GM18867 (cell line): ENCODE results near the gene CMTM5.

ENCODE experiments used
- ATAC-seq: cut with Tn5 transposase; IDR thresholded peaks from one replicate; pipeline ENCODE4 v1.9.1; 2021; ENCODE audit warnings: mild to moderate bottlenecking, moderate library complexity; ENCODE audit not compliant: unreplicated experiment

The CMTM5 gene

DNA sequence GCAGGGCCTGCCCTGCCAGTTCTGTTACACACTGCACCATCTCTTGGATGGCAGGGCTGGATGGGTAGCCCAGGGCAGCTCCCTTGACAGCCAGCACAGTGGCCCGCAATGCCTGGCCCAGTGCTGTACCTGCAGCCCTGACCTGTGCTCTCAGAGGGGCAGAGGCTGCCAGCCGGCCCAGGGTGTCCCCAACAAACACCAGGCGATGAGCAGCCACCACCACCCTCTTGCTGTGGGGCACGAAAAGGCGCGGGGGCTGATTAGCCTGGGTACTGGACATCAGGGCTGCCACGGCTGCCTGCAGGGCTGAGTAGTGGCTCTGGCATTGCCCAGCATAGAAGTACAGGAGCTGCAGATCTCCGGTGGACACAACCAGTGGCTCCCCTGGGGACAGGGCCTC lies 19.6 kb upstream of the CMTM5 start:
- no peak for ATAC-seq

DNA sequence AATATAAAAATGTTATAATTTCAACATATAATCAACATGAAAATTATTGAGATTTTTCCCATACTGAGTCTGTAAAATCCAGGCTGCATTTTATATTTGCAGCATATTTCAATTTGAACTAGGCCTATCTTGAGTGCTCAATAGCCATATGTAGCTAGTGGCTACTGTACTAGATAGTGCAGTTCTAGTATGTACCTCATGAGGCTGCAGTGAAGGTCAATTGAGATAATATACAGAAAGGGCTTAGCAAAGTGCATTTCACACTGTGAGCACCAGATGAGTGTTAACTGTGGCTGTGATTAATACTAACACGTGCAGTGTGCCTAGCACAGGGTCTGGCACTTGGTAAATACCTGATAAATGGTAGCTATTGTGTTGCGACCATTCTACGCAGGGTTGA lies 18.8 kb upstream of the CMTM5 start:
- no peak for ATAC-seq

DNA sequence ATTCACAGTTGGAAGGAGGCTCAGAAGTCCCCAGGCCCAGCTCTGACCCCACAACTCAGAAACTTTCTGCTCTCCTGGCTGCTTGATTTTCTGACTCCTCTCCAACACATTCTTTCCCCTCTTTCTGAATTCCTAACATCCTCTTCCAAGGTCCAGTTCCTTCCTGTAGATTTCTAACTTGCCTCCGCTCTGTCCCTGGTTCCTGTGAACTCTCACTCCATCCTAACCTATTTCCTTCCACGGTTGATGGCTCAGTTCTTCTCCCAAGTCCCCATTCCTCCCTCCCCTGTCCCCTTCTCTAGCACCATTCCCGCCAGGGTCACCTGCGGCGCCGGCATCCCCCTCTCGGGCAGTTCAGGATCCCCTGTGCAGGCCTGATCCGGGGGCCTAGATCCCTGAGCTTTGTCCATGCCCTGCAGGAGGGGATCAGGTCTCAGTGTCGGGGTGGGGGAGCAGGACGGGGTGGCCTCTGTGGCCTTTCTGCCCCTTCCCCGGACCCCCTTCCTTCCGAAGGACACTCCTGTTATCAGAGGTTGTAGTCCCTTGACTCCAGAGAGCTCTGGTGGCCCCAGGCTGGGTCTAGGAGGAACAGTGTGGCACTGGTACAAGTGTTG lies 18.2 kb upstream of the CMTM5 start:
- ATAC-seq, result no peak

DNA sequence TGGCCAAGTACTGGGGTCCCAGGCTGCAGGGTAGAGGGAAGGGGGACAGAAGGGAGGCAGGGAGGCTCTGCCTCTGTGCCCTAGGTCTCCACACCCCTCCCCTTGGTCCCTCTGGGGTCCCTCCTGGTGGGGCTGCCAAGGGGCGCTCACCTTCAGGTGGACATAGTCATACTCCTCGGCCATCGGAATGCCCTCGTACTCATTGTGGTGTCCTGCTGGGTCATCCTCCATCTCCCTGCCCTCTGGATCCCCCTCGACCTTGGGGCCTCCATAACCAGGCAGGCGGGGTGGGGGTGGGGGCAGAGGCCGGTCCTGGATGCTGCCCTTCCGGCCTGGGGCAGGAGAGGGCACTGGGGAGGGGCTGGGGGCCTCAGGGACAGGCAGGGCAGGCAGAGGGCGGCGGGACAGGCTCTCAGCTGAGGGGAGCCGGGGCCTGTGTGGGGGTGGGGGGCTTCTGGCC lies 17.6 kb upstream of the CMTM5 start:
- no peak for ATAC-seq

DNA sequence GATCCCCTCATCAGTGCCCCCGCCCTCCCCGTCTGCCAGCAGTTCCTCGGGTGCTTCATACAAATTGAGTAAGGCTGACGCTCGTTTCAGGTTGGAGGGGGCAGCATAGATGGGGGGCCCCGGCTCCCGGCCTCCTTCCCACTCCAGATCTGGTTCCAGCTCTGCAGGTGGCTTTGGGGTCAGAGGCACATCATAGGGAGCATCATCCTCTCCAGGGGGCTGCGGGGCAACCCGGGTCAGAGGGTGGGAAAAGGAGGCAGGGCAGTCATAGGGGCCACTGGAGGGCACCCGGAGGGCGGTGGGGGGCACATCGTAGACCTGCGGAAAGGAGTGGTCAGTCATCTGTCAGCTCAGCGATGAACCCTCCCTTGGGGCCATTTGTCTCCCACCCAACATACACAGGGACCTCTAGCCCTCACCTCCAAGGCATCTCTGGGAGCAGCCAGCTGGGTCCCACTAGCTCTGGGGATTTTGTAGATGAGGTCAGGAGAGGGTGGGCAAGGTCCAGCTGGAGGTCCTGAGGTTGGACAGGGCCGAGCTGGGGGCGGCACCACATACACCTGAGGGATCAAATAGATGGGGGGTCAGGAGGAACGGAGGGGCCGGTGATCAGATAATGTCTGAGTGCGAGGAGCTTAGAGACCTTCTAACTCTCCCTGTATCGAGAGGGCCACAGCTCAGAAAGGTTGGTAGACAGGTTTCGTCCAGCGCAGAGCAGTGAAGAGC lies 17.0 kb upstream of the CMTM5 start:
- ATAC-seq, result no peak

DNA sequence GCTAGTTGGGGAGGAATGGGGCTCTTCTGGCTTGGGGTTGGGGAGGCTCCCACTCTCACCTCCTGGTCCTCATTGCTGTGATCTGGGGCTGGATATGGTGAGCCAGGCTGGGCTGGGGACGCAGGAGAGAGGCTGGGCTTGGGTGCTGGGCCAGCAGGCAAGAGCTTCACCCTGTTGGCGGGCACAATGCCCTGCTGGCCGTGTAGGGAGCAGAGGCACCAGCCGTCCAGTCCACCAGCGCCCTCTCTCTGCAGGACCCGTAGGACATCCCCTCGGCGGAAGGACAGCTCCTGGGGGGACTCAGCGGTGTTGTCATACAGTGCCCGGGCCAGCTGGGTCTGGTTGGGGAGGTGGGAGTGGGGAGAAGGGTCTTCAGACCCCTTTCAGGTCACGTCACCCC lies 16.4 kb upstream of the CMTM5 start:
- ATAC-seq, result no peak

DNA sequence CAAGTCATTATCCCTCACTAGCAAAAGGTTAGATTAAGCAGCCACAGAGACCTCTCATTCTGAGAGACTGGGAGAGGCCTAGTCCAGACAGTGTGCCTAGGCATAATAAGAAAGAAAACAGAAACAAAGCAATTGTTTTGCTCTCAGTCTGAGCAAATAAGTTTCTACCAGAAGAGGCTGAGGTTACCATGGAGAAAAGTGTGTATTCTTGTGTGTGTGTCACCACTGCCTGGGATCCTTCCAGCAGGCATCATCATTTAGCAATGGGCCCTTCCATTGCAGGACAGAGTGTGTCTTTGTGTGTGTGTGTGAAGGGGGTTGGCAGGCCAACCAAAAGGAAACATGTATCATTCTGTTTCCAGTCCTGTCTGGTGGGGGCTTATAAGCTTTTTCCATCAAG lies 15.5 kb upstream of the CMTM5 start:
- ATAC-seq, result no peak

DNA sequence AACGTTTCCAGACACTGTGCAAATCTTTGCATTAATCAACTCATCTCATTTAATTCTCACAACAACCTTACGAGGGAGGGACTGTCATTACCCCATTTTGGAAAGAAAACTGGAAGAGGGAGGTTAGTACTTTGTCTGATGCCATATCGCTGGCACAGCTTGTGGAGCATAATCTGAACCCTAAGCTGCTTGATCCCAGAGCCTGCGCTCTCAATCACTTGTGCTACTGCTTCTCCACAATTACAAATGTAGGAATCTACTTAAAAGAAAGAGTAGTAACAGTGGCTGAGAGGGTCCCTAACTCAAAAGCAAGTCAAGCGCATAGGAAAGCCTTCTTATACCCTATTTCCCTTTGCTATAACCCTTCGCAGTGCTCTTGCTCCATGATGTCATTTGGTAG lies 15.1 kb upstream of the CMTM5 start:
- no peak for ATAC-seq

DNA sequence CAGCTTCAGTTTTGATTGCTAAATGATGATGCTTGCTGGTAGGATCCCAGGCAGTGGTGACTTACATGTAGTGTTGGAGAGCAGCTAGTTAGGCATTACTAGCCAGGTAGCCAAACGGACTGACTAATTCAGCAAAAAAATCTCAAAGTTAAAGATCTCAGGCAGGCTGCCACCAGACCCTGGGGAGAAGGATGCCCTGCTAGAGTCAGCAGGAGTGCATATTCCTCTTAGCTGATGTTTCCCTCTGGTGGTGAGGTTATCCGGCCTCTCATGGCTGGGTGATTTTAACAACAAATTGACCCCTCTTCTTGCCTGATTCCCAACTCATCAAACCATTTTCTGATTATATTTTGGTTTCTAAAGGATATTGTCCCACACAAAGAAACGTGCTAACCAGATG lies 14.6 kb upstream of the CMTM5 start:
- ATAC-seq, result no peak

DNA sequence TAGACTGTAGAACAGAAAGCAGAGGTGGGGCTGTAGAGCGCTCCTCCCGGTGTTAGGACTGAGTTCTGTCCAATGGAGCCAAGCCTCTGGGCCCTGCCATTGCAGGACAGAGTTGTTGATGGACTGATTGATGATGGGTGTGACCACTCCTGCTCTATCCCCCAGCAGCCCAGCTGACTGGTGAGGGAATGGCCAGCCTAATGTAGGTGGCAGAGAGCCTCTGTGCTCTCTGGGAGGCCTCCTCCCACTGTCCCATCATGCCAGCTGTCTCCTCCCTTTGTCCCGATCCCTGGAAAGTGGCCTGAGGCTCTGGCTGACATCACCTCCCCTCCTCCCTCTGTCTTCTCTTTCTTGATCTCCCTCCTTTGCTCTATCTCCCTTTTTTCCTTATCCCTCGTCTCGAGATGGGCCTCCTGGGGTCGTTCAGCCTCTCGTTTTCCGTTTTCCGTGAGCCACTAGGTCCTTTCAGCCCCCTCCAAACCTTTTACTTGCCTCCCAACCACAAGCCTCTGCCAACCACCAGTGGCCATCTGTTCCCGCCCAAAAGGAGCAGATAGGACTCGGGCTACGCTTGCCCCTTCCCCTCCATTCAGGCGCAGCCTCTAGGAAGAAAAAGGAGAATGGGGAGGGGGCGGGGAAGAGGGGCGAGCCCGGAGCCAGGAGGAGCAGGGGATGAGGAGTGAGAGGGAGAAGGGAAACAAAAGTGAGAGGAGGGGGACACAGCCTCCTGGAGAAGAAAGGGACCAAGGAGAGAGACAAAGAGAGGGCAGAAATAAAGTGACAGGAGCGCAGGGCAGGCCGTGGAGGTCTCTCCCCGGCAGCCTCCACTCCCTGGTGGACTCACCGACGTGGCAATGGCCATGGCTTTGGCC lies 12.4 kb upstream of the CMTM5 start:
- ATAC-seq, result no peak

DNA sequence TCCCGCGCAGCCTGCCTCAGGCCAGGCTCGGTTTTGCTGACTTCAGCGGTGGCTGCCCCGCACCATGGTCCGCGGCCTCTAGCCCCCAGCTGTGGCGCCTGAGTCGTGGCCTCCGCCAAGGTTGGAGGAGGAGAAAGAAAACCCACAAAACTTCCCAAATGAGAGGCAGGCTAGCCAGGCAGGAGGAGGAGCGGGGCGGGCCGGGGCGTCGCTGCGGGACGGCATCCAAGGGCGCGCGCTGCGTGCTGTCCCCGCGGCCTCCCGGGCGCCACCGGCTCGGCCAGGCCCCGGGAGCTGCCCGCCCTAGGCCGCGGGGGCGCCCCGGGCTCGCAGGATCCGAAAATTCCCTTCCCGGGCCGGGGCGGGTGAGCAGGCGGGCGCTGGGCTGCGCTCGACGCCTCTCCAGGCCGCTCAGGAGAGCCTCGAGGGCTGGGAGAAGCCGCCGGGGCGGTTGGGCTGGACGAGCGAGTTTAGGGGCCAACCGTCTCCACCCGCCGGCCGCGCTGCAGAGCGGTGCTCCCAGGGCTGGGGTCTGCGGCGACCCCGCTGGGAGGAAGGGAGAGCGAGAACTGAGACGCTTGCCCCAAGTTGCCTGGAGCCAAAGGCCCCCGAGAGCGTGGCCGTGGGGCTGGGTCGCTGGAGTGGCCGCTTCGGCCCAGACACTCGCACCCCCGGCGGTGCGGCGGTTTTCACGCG lies 11.7 kb upstream of the CMTM5 start, which contains the start of gene EFS:
Gene EFS, minus strand, starts transcription at position 137 of the 696 bp plus-strand sequence. CDS start 147 bp downstream, outside the sequence.
- ATAC-seq, result no peak

DNA sequence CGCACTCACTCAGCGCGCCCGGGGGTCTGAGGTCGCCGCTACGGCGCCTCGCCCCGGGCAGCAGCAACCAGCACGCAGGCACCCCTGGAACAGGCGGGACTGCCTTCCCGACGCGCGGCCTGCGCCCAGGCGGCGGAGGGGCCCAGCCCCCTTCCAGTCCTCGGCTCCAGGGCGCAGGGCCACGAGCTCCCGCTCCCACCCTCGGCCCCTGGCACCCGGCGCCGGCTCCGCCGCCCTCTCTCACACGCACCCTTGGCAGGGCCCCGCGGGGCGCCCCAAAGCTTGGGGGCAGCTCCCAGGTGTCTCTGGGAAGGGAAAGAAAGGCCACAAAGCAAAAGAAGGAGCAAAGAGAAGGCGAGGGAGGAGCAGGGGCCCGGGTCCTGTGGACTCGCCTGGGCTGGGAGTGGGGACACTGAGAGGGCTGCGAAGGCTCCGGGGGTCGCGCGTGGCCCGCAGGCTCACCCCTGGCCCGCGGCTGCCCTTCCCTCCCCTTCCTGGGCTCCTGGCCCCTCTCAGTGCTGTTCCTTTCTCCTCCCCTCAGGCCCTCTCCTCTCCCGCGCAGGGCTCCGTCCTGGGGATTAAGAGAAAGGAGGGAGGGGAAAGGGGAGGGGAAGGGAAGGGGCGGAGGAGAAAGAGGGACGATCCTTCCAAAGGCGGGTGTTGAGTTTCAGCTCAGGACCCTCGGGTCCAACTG lies 11.0 kb upstream of the CMTM5 start:
- ATAC-seq, result no peak

DNA sequence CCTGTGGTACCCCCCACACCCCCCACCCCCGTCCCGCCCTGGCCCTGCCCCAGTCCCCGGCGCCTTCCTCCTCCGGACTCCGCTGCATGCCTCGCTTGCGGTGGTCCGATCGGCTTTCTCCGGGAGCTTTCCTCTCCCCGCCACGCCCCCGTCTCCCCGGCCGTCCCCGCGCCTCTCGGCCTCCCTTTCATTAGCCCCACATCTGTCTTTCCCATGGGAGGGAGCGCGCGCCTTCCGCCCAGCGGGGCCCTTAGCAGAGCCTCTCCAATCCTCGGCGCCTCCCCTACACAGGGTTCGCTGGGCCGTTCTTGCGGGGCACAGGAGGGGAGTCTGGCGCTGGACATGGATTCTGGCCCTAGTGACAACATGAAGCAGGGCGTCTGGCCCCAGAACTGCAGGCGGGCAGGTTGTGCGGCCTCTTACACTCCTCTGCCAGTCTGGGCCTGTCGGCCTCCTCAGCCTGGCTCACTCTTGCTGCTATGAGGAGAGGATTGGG lies 10.4 kb upstream of the CMTM5 start:
- no peak for ATAC-seq

DNA sequence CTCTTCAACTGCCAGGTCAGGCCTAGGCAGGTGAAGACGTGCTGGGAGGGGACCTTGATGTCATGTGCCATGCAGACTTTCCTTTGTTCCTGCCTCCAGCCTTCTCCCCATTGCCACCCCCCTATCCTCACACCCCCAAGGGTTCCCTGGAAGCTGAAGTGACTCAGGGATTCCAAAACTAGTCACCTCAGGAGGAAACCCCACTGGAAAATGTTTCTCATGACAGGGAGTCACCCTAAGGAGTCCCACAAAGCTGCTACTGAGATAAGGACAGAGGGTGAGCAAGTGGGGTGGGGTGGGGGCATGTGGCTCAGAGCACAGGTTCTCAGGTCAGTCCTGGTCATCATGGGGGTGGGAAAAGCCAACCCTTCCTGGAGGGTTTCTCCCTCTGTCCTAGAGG lies 6.6 kb upstream of the CMTM5 start:
- ATAC-seq, result no peak

DNA sequence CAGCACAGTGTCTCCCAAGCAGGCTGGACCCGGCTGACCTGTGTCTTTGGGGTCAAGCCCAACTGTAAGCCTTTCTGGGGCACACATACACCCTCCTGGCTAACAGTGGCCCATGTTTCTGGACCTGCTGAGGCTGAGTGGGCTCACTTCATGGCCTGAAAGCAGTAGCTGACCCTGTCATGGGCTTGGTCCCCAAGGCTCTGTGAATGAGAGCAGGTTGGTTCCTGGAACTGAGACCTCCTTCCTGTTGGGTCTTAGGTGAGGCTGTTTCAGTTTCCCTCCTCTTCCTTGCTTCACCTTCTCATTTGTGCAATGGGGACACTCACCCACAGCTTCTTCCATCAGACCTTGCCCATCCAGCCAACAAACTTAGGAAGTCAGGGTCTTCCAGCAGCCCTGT lies 5.0 kb upstream of the CMTM5 start:
- ATAC-seq, result no peak

DNA sequence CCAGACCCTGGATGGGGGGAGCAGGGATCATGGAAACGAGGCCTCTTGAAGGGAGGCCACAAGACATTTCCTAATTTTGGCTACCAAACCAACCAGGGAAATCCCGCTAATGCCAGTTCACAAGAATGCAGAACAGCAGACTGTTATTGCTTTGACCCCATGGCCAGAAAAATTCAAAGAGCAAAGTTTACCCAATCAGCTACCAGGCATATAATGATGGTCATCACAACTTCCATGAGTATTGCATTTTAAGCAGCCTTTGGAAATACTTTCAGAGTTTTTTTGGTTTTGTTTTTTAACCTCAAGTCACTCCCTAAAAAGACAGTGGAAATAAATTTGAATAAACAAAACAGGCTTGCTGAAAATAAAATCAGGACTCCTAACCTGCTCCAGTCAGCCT lies 4.3 kb upstream of the CMTM5 start, which contains the start of gene IL25:
Gene IL25, plus strand, starts transcription at position 301 of the 400 bp plus-strand sequence.
- no peak for ATAC-seq

DNA sequence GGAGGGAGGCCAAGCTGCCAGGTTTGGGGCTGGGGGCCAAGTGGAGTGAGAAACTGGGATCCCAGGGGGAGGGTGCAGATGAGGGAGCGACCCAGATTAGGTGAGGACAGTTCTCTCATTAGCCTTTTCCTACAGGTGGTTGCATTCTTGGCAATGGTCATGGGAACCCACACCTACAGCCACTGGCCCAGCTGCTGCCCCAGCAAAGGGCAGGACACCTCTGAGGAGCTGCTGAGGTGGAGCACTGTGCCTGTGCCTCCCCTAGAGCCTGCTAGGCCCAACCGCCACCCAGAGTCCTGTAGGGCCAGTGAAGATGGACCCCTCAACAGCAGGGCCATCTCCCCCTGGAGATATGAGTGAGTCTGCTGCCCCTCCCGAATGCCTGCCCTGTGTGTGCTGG lies 3.8 kb upstream of the CMTM5 start:
- ATAC-seq, result no peak

DNA sequence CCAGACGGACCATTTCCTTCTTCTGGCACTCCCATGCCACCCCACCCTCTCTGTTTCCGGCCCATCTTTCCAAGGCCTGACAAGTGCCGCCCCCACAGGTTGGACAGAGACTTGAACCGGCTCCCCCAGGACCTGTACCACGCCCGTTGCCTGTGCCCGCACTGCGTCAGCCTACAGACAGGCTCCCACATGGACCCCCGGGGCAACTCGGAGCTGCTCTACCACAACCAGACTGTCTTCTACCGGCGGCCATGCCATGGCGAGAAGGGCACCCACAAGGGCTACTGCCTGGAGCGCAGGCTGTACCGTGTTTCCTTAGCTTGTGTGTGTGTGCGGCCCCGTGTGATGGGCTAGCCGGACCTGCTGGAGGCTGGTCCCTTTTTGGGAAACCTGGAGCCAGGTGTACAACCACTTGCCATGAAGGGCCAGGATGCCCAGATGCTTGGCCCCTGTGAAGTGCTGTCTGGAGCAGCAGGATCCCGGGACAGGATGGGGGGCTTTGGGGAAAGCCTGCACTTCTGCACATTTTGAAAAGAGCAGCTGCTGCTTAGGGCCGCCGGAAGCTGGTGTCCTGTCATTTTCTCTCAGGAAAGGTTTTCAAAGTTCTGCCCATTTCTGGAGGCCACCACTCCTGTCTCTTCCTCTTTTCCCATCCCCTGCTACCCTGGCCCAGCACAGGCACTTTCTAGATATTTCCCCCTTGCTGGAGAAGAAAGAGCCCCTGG lies 1.2 kb upstream of the CMTM5 start:
- ATAC-seq, result no peak

DNA sequence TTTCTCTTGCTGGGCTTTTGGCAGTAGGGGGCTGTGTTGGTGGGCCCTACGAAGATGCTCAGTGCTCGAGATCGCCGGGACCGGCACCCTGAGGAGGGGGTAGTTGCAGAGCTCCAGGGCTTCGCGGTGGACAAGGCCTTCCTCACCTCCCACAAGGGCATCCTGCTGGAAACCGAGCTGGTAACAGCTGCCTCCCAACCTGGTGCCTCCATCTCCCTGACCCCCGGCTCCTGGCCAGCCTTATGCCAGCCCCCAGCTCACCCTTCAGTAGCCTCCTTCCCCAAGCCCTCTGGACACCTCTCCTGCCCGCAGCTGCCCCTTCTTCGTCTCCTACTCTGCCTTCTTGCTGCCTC lies 328 bp downstream of the CMTM5 start:
- no peak for ATAC-seq
